Neural cell (in vitro differentiated cells): Measurements from ENCODE around the gene ACE. TPM values are rescaled to one million over a fixed set of nuclear protein-coding genes. Genes with fewer than 3 reads are reported as not detected.

Experiments used
- H2AFZ ChIP-seq: fragments of 200-600, 300-800 bp; sonication (generic), shearing (Covaris generic); 2 replicates; pipeline ENCODE4 v1.6.0; 2014; ENCODE audit warnings: low read depth, mild to moderate bottlenecking, antibody characterized with exemption, low read length, moderate library complexity
- H3F3A ChIP-seq: fragments of 200-600 bp; shearing (Covaris generic); 2 replicates; pipeline ENCODE4 v1.6.1; 2016; ENCODE audit warnings: mild to moderate bottlenecking, moderate library complexity, mixed read lengths, antibody characterized with exemption, low read length; ENCODE audit not compliant: insufficient read depth, poor library complexity, severe bottlenecking
- H3K27ac ChIP-seq: fragments of 200-600, 300-800 bp; sonication (generic), shearing (Covaris generic); 2 replicates; pipeline ENCODE4 v1.5.1; 2014; ENCODE audit warnings: mild to moderate bottlenecking, low read length, moderate library complexity
- H3K27me3 ChIP-seq: fragments of 300-800, 200-600 bp; sonication (generic), shearing (Covaris generic); 2 replicates; pipeline ENCODE4 v1.6.0; 2014; ENCODE audit warnings: mild to moderate bottlenecking, low read depth, low read length, moderate library complexity; ENCODE audit not compliant: insufficient read depth
- H3K36me3 ChIP-seq: fragments of 300-800, 200-600 bp; sonication (generic), shearing (Covaris generic); 2 replicates; pipeline ENCODE4 v1.5.1; 2014; ENCODE audit warnings: mild to moderate bottlenecking, antibody characterized with exemption, low read length, moderate library complexity; ENCODE audit not compliant: insufficient read depth
- H3K4me2 ChIP-seq: fragments of 300-800, 200-600 bp; sonication (generic), shearing (Covaris generic); 2 replicates; pipeline ENCODE4 v1.6.0; 2014; ENCODE audit warnings: mild to moderate bottlenecking, low read length
- H3K4me3 ChIP-seq: fragments of 300-800, 200-600 bp; sonication (generic), shearing (Covaris generic); 2 replicates; pipeline ENCODE4 v1.5.1; 2014; ENCODE audit warnings: mild to moderate bottlenecking, low read length, moderate library complexity
- H3K79me2 ChIP-seq: fragments of 200-600 bp; shearing (Covaris generic); replicated peaks from 2 replicates; pipeline ENCODE4 v1.6.0; 2014; ENCODE audit warnings: mild to moderate bottlenecking, low read length, moderate library complexity; ENCODE audit not compliant: insufficient read depth
- H3K9ac ChIP-seq: fragments of 300-800, 200-600 bp; sonication (generic), shearing (Covaris generic); 2 replicates; pipeline ENCODE4 v1.6.1; 2016; ENCODE audit warnings: mild to moderate bottlenecking, low read length, mixed read lengths
- H3K9me2 ChIP-seq: fragments of 200-600 bp; shearing (Covaris generic); 2 replicates; pipeline ENCODE4 v1.6.1; 2016; ENCODE audit warnings: mild to moderate bottlenecking, low read length, mixed read lengths; ENCODE audit not compliant: insufficient read depth
- H3K9me3 ChIP-seq: fragments of 200-600, 300-800 bp; sonication (generic), shearing (Covaris generic); 2 replicates; pipeline ENCODE4 v1.6.1; 2016; ENCODE audit warnings: mild to moderate bottlenecking, mixed run types, low read length, moderate library complexity, mixed read lengths
- H4K20me1 ChIP-seq: fragments of 200-600 bp; shearing (Covaris generic); 2 replicates; pipeline ENCODE4 v1.6.1; 2016; ENCODE audit warnings: mild to moderate bottlenecking, mixed run types; ENCODE audit not compliant: insufficient read depth
- CTCF ChIP-seq: fragments of 450-650 bp; IDR thresholded peaks from 2 replicates; pipeline ENCODE4 v1.5.1; 2014; ENCODE audit warnings: antibody characterized with exemption, mild to moderate bottlenecking, moderate library complexity; ENCODE audit not compliant: poor library complexity, severe bottlenecking
- EP300 ChIP-seq: fragments of 450-650 bp; conservative IDR thresholded peaks from 2 replicates; pipeline ENCODE4 v1.6.1; 2014; ENCODE audit warnings: antibody characterized with exemption, mild to moderate bottlenecking, moderate library complexity; ENCODE audit not compliant: poor library complexity, severe bottlenecking
- EZH2 ChIP-seq: fragments of 200-600, 300-800 bp; shearing (Covaris generic), sonication (generic); IDR thresholded peaks from 2 replicates; pipeline ENCODE4 v1.6.1; 2014; ENCODE audit warnings: antibody characterized with exemption, low read length, borderline replicate concordance, mild to moderate bottlenecking; ENCODE audit not compliant: insufficient read depth, poor library complexity, severe bottlenecking
- MXI1 ChIP-seq: fragments of 450-650 bp; conservative IDR thresholded peaks from 2 replicates; pipeline ENCODE4 v1.6.1; 2014; ENCODE audit warnings: antibody characterized with exemption, mild to moderate bottlenecking; ENCODE audit not compliant: poor library complexity, severe bottlenecking
- POLR2AphosphoS5 ChIP-seq: IDR thresholded peaks from 2 replicates; pipeline ENCODE4 v1.6.1; 2012
- RAD21 ChIP-seq: fragments of 450-650 bp; conservative IDR thresholded peaks from 2 replicates; pipeline ENCODE4 v1.6.1; 2014; ENCODE audit warnings: antibody characterized with exemption, mild to moderate bottlenecking, moderate library complexity
- REST ChIP-seq: IDR thresholded peaks from 2 replicates; pipeline ENCODE4 v1.6.1; 2012; ENCODE audit warnings: borderline replicate concordance
- SMC3 ChIP-seq: fragments of 450-650 bp; conservative IDR thresholded peaks from 2 replicates; pipeline ENCODE4 v1.6.1; 2014; ENCODE audit warnings: antibody characterized with exemption, mild to moderate bottlenecking, moderate library complexity; ENCODE audit not compliant: poor library complexity
- TAF1 ChIP-seq: IDR thresholded peaks from 2 replicates; pipeline ENCODE4 v1.6.1; 2012; ENCODE audit warnings: low read depth
- polyA plus RNA-seq: library from polyadenylated mRNA; depleted of rRNA; stranded (reverse); fragments of >200 nt; gene quantifications from 2 replicates; pipeline ENCODE4 v1.2.3, GENCODE V29; 2014

The ACE gene
- polyA plus RNA-seq, 1 donor from 2014 or later = 1.5 TPM

GRCh38 chr17:63448655-63449054, 28.2 kb upstream of the ACE start:
- no peak for TF ChIP-seq SMC3
- no peak for TF ChIP-seq REST
- Histone ChIP-seq H3K4me2 (no peak overlapping the region), H3K36me3 (no peaks in the 10 kb centered on the region), H3K27me3 (no peaks in the 10 kb centered on the region), H3K79me2 (no peaks in the 10 kb centered on the region), H2AFZ (no peak overlapping the region), H3K27ac (no peak overlapping the region), H3K4me3 (no peak overlapping the region), H3K9me2 (no peaks in the 10 kb centered on the region), H3K9me3 (no peaks in the 10 kb centered on the region), H3K9ac (no peak overlapping the region), H3F3A (no peaks in the 10 kb centered on the region), H4K20me1 (no peaks in the 10 kb centered on the region)

GRCh38 chr17:63450551-63450950, 26.3 kb upstream of the ACE start:
- Histone ChIP-seq H3K9ac (no peak overlapping the region), H4K20me1 (no peaks in the 10 kb centered on the region), H3K36me3 (no peaks in the 10 kb centered on the region), H3K27ac (no peak overlapping the region), H3K4me2 (no peak overlapping the region), H3K9me2 (no peaks in the 10 kb centered on the region), H3F3A (no peaks in the 10 kb centered on the region), H3K79me2 (no peaks in the 10 kb centered on the region), H3K4me3 (no peak overlapping the region), H3K9me3 (no peaks in the 10 kb centered on the region), H2AFZ (no peak overlapping the region), H3K27me3 (no peaks in the 10 kb centered on the region)
- no peak for TF ChIP-seq MXI1
- no peak for TF ChIP-seq EP300
- no peak for TF ChIP-seq SMC3
- no peak for TF ChIP-seq TAF1
- TF ChIP-seq RAD21 = no peak
- TF ChIP-seq REST = no peak
- TF ChIP-seq POLR2AphosphoS5 = no peak
- no peak for TF ChIP-seq EZH2
- no peak for TF ChIP-seq CTCF
